Lower lobe of right lung (tissue), 2 donors: Measurements from ENCODE around the gene FIGLA. TPM values are rescaled to one million over a fixed set of nuclear protein-coding genes. Genes with fewer than 3 reads are reported as not detected.

Experiments used
- ATAC-seq, 2 donors: fragments of 200-7000 bp; cut with Tn5 transposase; one replicate each; pipeline ENCODE4 v1.9.1; 2020 to 2022; ENCODE audit warnings: mild to moderate bottlenecking in 2 of 2, moderate library complexity in 2 of 2
- DNase-seq: peaks from one replicate; pipeline ENCODE4 v3.0.0-alpha.2; 2020
- H3K27ac ChIP-seq: fragments of 200-600 bp; one replicate; pipeline ENCODE4 v1.8.0; 2022
- H3K27me3 ChIP-seq: fragments of 200-600 bp; one replicate; pipeline ENCODE4 v1.8.0; 2022; ENCODE audit warnings: low read depth
- H3K36me3 ChIP-seq: fragments of 200-600 bp; one replicate; pipeline ENCODE4 v1.8.0; 2022; ENCODE audit warnings: mild to moderate bottlenecking
- H3K4me1 ChIP-seq: fragments of 200-600 bp; one replicate; pipeline ENCODE4 v1.8.0; 2022
- H3K4me3 ChIP-seq: fragments of 200-600 bp; one replicate; pipeline ENCODE4 v1.8.0; 2022; ENCODE audit warnings: mild to moderate bottlenecking
- H3K9me3 ChIP-seq: fragments of 200-600 bp; one replicate; pipeline ENCODE4 v1.8.0; 2022
- intact Hi-C: fragments of 100-400 bp; cut with DNase I; formaldehyde crosslinking; loops from one replicate; pipeline ENCODE4 v1.11.0; 2022
- total RNA-seq: library from RNA; stranded (reverse); fragmentation: NEBNext Ultra II Directional; extraction: Animal tissue kit (Norgen Biotek cat#: 25700); gene quantifications from one replicate; pipeline ENCODE4 v1.2.1, GENCODE V29; 2021
- TF ChIP-seq, protein P1 (sequence below): fragments of 200-600 bp; IDR thresholded peaks from one replicate; pipeline ENCODE4 v1.8.0; 2022; ENCODE audit warnings: antibody characterized with exemption, mild to moderate bottlenecking
- donor health status: DM: no; HTN: yes; CAD: no; lungs with severe emphysema.

The FIGLA gene
- total RNA-seq, 1 donor from 2014 or later: not detected

GRCh38 chr2:70733646-70734180 is 56.7 kb downstream of the FIGLA start:
- Histone ChIP-seq H3K9me3 (no peaks in the 10 kb centered on the region), H3K27ac (no peak overlapping the region), H3K36me3 (no peaks in the 10 kb centered on the region), H3K27me3 (peaks cover 9% of the 10 kb centered on the region), H3K4me1 (no peaks in the 10 kb centered on the region), H3K4me3 (no peak overlapping the region)
- no peak for DNase-seq
- TF ChIP-seq, protein P1, sequence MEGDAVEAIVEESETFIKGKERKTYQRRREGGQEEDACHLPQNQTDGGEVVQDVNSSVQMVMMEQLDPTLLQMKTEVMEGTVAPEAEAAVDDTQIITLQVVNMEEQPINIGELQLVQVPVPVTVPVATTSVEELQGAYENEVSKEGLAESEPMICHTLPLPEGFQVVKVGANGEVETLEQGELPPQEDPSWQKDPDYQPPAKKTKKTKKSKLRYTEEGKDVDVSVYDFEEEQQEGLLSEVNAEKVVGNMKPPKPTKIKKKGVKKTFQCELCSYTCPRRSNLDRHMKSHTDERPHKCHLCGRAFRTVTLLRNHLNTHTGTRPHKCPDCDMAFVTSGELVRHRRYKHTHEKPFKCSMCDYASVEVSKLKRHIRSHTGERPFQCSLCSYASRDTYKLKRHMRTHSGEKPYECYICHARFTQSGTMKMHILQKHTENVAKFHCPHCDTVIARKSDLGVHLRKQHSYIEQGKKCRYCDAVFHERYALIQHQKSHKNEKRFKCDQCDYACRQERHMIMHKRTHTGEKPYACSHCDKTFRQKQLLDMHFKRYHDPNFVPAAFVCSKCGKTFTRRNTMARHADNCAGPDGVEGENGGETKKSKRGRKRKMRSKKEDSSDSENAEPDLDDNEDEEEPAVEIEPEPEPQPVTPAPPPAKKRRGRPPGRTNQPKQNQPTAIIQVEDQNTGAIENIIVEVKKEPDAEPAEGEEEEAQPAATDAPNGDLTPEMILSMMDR: no peak
- intact Hi-C loops: no loop called here
- no peak for ATAC-seq

DNA sequence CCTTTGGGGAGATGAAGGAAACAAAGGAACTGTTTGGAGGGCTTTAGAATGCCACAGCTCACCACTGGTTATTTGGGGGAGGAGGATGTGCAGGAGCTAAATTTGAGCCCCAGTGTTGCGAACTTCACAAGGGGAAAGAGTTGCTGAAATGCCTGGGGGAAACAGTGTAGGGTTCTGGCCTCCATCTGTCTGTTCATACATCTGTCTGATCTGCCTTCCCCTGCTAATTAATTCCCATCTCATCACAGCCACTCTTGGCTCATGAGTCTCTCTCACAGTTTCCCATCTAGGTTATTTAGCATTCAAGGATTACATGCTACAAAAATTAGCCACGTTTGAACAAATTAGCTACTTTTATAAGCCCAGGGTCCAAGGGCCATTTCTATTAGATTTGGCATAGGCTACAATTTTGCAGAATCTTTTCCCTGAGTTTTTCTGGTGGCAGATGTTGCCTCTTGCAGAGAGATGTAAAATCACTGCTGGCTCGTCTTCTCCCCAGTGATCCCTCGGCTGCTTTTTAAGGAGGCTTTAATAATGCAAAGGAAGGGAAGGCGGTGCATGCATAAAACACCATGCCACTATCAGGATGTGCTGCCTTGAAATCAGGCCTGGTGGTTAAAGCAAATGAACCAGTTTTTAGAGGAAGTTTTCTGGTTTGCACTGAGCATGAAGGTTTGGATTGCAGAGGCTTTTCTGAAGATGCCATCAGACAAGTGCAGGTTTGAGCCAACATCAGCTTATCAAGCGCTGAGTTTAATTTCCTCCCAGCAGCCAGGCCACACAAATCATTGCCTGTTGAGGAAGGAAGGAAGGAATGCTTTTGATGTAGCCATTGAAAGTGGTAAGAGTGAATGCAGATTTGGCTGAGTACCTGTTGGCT is 57.4 kb downstream of the FIGLA start:
- ATAC-seq: no peak

DNA sequence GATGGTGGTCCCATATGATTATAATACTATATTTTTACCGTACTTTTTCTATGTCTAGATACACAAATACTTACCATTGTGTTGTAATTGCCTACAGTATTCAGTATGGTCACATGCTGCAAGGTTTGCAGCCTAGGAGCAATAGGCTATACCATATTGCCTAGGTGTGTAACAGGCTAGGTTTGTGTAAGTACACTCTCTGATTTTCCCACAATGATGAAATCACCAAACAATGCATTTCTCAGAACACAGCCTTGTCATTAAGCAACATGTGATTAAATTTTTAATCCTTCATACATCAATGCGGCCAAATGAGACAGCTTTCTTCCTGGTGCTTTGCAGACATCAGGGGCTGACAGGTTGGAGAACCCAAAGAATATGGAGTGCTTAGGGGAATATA is 59.7 kb downstream of the FIGLA start:
- H3K4me1 ChIP-seq: no peaks in the 10 kb centered on the region
- H3K9me3 ChIP-seq: no peaks in the 10 kb centered on the region
- no peak overlapping the region for H3K4me3 ChIP-seq
- no peak for ATAC-seq
- no peak overlapping the region for H3K27ac ChIP-seq
- peaks cover 7% of the 10 kb centered on the region for H3K27me3 ChIP-seq
- DNase-seq: no peak
- TF ChIP-seq, protein P1: no peak
- intact Hi-C loops: no loop called here
- H3K36me3 ChIP-seq: no peaks in the 10 kb centered on the region

More for the DNA sequence above, 57.4 kb downstream of the FIGLA start:
- intact Hi-C loops: no loop called here
- Histone ChIP-seq H3K36me3 (no peaks in the 10 kb centered on the region), H3K27me3 (peaks cover 9% of the 10 kb centered on the region), H3K27ac (no peak overlapping the region), H3K4me3 (no peak overlapping the region), H3K9me3 (no peaks in the 10 kb centered on the region), H3K4me1 (no peaks in the 10 kb centered on the region)
- TF ChIP-seq, protein P1: no peak
- DNase-seq: no peak

DNA sequence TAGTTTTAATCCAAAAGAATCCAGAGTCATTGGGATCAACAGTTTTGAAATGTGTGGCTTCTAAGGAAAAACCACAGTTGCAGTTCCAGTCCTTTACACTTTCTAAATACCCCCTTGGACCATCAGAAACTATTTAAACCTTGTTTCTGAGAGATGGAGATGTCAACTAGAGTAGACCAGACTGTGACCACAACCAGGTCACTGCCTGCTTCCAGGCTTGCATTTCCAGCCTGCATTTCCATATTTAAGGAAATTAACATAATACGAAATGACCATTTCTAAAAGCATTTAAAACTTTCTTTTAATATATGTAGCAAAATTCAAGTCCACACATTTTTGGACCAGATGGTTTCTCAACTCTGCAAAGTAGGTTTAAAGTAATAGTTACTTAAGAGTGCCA is 60.8 kb downstream of the FIGLA start:
- Histone ChIP-seq H3K4me3 (no peak overlapping the region), H3K36me3 (no peaks in the 10 kb centered on the region), H3K27ac (no peak overlapping the region), H3K4me1 (no peaks in the 10 kb centered on the region), H3K27me3 (no peaks in the 10 kb centered on the region), H3K9me3 (no peaks in the 10 kb centered on the region)
- DNase-seq: no peak
- ATAC-seq: no peak
- intact Hi-C loops: no loop called here
- TF ChIP-seq, protein P1: no peak

GRCh38 chr2:70728128-70728527 is 62.3 kb downstream of the FIGLA start:
- Histone ChIP-seq H3K4me3 (no peak overlapping the region), H3K36me3 (no peaks in the 10 kb centered on the region), H3K27ac (no peak overlapping the region), H3K4me1 (no peaks in the 10 kb centered on the region), H3K9me3 (no peaks in the 10 kb centered on the region), H3K27me3 (no peaks in the 10 kb centered on the region)
- no peak for ATAC-seq
- DNase-seq: no peak
- intact Hi-C loops: no loop called here
- TF ChIP-seq, protein P1: no peak

Other genes with a start within 250 kb of the FIGLA start
- 8.2 TPM for gene TGFA, start 236.8 kb downstream of the FIGLA start, total RNA-seq
- 2.1 TPM for gene ADD2, start 22.4 kb downstream of the FIGLA start, total RNA-seq
- gene CLEC4F, start 30.0 kb upstream of the FIGLA start, total RNA-seq: 0.71 TPM
- 3.0 TPM for gene CD207, start 45.2 kb upstream of the FIGLA start, total RNA-seq
- not detected for gene VAX2, start 109.9 kb upstream of the FIGLA start, total RNA-seq
- 2.2 TPM for gene ATP6V1B1, start 145.3 kb upstream of the FIGLA start, total RNA-seq
- gene ANKRD53, start 188.0 kb upstream of the FIGLA start, total RNA-seq: 1.1 TPM
- 71.3 TPM for gene TEX261, start 204.2 kb upstream of the FIGLA start, total RNA-seq